GM12872 (cell line): ENCODE data around the gene STUB1.

Source experiments
- TF ChIP-seq, protein P1 (sequence below): IDR thresholded peaks from 3 replicates; pipeline ENCODE4 v1.5.1; 2011; ENCODE audit warnings: low read depth, mild to moderate bottlenecking, low read length, moderate library complexity; ENCODE audit not compliant: insufficient read depth

STUB1 gene

DNA sequence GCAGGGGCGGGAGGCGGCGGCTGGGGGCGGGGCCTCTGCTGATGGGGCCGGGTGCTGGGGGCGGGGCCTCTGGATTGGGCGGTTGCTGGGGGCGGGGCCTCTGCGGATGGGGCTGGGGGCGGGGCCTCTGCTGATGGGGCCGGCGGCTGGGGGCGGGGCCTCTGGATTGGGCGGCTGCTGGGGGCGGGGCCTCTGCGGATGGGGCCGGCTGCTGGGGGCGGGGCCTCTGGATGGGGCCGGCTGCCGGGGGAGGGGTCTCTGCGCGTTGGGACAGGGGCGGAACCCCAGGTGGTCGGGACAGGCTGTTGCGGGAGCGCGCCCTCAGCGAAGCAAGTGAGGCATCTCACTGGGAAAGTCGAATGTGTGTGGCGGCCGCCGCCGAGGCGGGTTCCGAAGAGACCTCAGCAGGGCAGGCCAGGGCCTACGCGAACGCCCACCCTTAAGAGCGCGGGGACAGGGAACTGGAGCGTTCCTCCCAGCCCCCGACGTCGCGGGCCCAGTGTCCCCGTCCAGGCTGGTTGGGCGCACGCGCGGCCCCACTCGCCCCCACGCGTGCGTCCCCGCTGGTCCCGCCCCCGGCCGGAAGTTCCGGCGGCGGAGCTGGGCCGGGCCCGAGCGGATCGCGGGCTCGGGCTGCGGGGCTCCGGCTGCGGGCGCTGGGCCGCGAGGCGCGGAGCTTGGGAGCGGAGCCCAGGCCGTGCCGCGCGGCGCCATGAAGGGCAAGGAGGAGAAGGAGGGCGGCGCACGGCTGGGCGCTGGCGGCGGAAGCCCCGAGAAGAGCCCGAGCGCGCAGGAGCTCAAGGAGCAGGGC, at the start of gene STUB1:
STUB1 (plus strand) TSS at position 597 of the 811 bp plus-strand sequence; CDS start at position 713, 116 bp downstream.
- TF ChIP-seq, protein P1, sequence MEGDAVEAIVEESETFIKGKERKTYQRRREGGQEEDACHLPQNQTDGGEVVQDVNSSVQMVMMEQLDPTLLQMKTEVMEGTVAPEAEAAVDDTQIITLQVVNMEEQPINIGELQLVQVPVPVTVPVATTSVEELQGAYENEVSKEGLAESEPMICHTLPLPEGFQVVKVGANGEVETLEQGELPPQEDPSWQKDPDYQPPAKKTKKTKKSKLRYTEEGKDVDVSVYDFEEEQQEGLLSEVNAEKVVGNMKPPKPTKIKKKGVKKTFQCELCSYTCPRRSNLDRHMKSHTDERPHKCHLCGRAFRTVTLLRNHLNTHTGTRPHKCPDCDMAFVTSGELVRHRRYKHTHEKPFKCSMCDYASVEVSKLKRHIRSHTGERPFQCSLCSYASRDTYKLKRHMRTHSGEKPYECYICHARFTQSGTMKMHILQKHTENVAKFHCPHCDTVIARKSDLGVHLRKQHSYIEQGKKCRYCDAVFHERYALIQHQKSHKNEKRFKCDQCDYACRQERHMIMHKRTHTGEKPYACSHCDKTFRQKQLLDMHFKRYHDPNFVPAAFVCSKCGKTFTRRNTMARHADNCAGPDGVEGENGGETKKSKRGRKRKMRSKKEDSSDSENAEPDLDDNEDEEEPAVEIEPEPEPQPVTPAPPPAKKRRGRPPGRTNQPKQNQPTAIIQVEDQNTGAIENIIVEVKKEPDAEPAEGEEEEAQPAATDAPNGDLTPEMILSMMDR: no peak

DNA sequence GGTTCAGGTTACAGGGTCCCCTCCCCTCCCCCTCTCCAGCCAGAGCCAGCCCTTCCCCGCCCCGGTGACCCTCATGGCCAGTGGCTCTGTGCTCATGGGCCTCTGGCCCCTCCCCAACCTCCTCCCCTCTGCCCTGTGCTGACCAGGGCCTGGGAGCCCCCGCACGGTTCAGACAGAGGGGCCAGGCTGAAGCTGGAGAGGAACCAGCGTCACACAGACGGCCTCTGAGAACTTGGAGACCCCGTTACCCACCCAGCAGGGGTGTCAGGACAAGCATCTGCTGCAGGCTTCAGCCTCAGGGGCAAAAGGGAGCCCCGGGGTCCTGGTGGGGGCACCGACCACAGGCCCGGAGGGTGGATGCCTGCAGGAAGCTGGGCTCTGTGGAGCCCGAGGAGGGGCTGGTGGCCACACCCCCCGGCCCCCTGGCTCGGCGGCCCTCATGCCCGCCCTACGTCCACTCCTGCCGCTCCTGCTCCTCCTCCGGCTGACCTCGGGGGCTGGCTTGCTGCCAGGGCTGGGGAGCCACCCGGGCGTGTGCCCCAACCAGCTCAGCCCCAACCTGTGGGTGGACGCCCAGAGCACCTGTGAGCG, 49.3 kb upstream of the STUB1 start, which contains the start of gene WFIKKN1:
WFIKKN1 (plus strand) TSS at position 171 of the 591 bp plus-strand sequence; CDS start at position 440, 269 bp downstream.
- TF ChIP-seq, protein P1: no peak

DNA sequence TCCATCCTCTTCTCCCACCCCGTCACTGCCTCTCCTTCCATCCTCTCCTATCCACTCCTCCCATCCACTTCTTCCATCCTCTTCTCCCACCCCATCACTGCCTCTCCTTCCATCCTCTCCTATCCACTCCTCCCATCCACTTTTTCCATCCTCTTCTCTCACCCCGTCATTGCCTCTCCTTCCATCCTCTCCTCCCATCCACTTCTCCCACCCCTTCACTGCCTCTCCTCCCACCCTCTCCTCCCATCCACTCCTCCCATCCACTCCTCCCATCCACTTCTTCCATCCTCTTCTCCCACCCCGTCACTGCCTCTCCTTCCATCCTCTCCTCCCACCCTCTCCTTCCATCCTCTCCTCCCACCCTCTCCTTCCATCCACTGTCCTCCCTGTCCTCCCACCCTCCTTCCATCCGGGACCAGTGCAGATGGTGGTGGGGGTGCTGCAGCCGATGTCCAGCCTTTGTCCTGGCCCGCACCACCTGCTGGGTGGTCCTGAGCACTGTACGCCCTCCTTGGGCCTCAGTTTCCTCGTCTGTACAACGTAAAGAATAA, 48.3 kb upstream of the STUB1 start:
- TF ChIP-seq, protein P1: no peak

DNA sequence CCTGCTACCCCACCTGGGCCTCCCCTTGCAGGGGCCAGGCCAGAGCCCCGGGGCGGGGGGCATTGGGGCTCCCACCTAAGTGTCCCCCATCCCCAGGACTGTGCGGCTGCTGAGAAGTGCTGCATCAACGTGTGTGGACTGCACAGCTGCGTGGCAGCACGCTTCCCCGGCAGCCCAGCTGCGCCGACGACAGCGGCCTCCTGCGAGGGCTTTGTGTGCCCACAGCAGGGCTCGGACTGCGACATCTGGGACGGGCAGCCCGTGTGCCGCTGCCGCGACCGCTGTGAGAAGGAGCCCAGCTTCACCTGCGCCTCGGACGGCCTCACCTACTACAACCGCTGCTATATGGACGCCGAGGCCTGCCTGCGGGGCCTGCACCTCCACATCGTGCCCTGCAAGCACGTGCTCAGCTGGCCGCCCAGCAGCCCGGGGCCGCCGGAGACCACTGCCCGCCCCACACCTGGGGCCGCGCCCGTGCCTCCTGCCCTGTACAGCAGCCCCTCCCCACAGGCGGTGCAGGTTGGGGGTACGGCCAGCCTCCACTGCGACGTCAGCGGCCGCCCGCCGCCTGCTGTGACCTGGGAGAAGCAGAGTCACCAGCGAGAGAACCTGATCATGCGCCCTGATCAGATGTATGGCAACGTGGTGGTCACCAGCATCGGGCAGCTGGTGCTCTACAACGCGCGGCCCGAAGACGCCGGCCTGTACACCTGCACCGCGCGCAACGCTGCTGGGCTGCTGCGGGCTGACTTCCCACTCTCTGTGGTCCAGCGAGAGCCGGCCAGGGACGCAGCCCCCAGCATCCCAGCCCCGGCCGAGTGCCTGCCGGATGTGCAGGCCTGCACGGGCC, 47.5 kb upstream of the STUB1 start:
- TF ChIP-seq, protein P1: no peak

DNA sequence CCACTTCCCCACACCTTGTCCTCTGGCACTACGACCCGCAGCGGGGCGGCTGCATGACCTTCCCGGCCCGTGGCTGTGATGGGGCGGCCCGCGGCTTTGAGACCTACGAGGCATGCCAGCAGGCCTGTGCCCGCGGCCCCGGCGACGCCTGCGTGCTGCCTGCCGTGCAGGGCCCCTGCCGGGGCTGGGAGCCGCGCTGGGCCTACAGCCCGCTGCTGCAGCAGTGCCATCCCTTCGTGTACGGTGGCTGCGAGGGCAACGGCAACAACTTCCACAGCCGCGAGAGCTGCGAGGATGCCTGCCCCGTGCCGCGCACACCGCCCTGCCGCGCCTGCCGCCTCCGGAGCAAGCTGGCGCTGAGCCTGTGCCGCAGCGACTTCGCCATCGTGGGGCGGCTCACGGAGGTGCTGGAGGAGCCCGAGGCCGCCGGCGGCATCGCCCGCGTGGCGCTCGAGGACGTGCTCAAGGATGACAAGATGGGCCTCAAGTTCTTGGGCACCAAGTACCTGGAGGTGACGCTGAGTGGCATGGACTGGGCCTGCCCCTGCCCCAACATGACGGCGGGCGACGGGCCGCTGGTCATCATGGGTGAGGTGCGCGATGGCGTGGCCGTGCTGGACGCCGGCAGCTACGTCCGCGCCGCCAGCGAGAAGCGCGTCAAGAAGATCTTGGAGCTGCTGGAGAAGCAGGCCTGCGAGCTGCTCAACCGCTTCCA, 46.7 kb upstream of the STUB1 start:
- TF ChIP-seq, protein P1: no peak

DNA sequence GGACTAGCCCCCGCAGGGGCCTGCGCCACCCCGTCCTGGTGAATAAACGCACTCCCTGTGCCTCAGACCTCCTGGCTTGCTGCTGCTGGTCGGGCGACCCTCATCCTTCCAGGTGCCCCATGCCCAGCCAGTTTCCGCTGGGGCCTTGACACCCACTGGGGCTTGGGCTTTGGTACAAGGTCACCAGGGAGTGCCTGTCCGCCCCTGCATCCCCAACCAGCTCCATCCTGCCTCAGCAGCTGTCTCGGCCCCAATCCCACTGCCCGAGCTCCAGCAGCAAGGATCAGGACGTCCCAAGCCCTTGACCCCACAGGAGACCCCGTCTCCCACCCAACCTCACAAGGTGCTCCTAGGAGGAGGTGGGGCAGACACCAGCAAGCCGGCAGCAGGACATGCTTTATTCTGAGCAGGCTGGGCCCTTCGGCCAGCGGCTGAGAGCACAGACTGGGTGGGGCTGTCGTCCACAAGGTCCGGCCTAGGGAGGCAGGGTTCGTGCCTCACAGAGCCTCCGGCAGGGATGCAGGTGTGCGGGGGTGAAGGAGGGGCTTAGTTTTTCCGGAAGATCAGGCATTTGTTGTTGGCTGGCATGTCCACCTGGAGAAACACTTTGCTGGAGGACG, 46.0 kb upstream of the STUB1 start:
- TF ChIP-seq, protein P1: no peak
